GM21737 (cell line): Measurements from ENCODE around the gene BTBD17.
A peak's percentile ranks its signal among the peaks of the same experiment; 100 is the strongest.

Experiments used
- ATAC-seq: cut with Tn5 transposase; IDR thresholded peaks from one replicate; pipeline ENCODE4 v1.9.1; 2021; ENCODE audit warnings: mild to moderate bottlenecking, moderate library complexity; ENCODE audit not compliant: unreplicated experiment

Gene BTBD17

GRCh38 chr17:74339537-74340195 lies 22.0 kb downstream of the BTBD17 start:
- no peak for ATAC-seq

GRCh38 chr17:74337834-74338500 lies 23.7 kb downstream of the BTBD17 start:
- ATAC-seq: no peak

DNA sequence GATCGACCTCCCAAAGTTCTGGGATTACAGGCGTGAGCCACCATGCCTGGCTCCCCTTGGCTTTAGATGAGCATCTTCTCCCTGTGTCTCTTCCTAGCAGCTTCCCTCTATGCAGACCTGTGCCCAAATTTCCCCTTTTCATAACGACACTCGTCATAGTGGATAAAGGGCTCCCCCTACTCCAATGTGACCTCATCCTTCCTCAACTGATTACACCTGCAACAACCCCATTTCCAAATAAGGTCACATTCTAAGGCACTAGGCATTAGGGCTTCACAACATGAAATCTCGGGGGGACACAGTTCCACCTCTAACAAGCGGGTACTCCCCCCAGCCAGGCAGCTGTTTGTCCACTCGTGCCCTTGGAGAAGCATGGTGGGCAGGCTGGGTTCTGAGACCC lies 25.4 kb downstream of the BTBD17 start:
- no peak for ATAC-seq

- ATAC-seq: no peak
These were observed 26.1 kb downstream of the BTBD17 start for GRCh38 chr17:74335529-74336062.

DNA sequence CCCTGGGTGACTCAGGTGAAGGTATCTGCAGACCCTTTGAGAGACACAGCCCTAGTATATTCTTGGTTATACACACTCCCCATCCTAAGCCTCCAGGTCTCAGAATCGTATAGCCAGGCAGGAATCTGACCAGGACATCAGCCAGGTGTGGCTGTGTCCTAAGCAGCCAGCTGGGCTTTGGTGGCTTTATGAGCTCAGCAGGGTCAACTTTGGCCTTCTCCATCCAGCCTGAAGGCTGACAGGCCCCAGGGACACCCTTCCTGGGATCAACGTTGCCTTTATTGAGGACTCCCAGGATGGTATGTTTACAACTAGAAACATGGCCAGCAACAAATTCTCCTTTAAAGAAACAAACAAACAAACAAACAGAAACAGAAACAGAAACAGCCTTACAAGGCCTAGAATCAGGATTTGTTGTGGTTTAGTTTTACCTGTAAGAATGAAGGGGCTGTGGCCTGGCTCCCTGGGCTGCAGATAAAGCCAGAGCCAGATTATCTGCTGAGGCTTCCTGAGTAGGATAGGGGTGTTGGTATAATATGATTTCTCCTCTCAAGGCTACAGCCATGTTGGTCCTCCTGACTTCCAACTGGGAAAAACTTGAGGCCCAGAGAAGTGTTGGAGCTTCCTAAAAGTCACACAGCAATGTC lies 27.2 kb downstream of the BTBD17 start:
- no peak for ATAC-seq

- ATAC-seq: no peak
These were observed 28.8 kb downstream of the BTBD17 start for GRCh38 chr17:74332763-74333283.

DNA sequence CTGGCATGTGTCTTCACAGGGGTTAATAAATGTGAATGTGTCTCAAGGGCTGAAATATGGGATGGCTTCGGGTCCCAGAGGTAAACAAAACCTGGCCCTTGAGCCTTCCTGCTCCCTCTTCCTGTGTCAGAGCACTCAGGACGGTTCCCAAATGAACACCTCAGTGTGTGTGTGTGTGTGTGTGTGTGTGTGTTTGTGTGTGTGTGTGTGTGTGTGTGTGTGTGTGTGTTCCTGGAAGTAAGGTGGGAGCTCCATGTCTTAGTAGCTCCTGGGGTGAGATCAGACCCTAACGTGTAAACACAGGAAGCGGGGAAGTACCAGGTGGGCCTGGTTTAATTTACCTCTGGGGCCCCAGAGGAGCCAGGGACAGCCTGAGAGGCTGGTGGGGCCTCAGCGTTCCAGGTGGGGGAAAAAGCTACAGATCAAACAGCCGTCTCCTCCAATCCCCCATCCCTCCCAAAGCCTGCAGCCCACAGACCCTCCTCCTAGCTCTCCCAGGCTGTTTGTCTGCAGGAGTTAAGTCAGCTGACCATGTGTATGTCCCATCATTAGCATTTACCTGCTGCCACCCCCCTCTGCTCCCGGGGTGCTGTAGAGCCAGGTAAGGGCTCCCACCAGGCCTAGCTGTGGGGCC lies 29.5 kb downstream of the BTBD17 start:
- no peak for ATAC-seq

GRCh38 chr17:74330446-74330845 lies 31.2 kb downstream of the BTBD17 start:
- no peak for ATAC-seq

DNA sequence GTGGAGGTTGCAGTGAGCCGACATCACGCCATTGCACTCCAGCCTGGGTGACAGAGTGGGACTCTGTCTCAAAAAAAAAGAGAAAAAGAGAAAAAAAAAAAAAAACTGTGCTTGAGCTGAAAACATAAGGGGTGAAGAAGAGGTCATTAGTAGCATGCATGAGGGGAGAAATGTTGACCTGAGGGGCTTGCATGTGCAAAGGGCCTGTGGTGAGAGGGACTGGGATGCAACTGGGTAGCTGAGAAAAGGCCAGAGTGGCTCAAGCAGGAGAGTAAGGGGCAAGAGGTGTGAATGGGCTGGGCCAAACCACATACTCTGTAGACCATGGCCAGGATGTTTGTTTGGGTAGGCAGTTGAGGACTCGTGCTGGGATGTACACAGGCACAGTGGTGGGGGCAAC lies 32.3 kb downstream of the BTBD17 start:
- ATAC-seq: no peak

GRCh38 chr17:74328487-74328886 lies 33.2 kb downstream of the BTBD17 start:
- no peak for ATAC-seq

GRCh38 chr17:74326506-74326905 lies 35.2 kb downstream of the BTBD17 start:
- ATAC-seq: no peak

DNA sequence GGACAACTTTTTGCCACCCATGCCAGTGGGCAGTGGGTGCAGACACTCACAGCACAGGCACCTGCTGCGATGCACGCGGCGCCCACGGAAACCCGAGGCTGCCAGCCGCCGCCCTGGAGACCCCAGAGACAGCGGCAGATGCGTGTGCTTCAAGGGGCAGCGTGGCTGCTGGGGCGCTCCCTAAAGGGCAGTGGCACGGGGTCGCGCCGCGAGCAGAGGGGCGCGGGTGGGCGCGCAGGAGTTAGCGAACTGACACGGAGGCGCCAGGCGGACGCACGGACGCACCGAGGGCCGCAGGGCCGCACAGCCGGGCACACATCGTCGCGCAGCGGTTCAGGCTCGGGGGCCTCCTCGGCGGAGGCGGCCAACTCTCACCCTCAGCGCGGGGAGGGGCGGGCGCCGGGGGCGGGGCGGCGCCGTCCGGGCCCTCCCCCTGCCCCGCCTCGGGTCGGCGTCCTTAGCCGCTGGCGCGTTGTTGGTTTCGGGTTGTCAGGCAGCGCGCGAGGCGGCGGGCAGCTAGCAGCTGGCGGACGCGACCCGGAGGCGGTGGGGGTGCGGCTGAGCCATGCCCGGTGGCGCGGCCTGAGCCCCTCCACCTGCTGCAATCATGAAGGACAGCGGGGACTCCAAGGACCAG lies 35.8 kb downstream of the BTBD17 start, which contains the start of gene KIF19:
TSS of gene KIF19 (plus strand) at position 484 of the 637 bp plus-strand sequence. CDS start at position 608, 124 bp downstream.
- peak; percentile 53 for ATAC-seq

- ATAC-seq: no peak
These were observed 36.3 kb downstream of the BTBD17 start for GRCh38 chr17:74325376-74325742.

GRCh38 chr17:74324521-74324920 lies 37.1 kb downstream of the BTBD17 start:
- ATAC-seq: no peak

DNA sequence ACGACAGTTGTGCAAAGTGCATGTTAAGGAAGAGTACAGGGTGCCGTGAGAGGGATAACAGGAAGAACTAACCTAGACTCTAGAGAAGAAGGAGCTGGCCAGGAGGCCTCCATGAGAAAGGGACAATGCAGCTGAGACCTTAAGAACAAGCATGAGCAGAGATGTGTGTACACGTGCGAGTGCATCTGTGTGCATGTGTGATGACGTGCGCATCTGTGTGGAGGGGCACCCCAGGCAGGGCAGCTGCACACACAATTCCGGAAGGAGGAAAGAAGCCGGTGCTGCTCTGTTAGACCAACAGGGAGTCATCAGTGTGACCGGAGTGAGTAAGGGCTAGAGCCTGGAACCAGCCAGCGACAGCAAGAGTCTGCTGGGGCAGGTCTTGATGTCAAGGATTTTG lies 43.3 kb downstream of the BTBD17 start:
- ATAC-seq: no peak

GRCh38 chr17:74317071-74317470 lies 44.6 kb downstream of the BTBD17 start:
- no peak for ATAC-seq

DNA sequence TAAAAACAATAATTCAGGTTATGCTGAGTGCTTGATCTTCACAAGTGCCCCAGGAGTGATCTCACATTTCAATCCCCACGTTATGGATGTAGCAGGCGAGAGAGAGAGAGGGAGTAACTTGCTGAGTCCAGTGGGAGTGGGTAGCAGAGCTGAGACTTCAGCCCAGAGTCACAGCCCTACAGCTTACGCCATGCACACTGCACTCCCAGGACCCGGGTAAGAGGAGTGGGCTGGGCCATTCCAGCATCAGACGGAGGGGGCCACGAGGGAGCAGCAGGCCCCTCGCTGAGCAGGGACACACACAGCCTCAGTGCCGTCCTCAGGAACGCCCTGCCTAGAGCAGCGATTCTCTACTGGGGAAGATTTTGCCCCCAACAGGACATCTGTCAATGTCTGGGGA lies 45.4 kb downstream of the BTBD17 start:
- no peak for ATAC-seq

DNA sequence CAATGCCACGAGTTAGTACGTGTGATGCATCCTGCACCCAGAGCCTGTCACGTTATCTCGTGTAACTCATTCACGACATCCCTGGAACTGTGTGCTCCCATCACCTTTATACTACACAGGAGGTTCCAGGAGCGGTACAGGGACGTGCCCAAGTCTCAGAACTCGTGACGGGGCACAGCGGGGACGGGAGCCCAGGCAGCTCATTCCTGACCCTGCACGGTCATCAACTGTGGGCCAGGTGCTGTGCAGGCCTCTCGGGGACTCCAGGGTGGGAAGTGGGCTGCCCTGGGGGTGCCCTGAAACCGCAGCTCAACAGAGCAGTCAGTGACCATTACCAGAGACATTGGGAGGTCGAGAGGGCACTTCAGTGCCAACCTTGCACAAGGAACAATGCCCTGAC lies 46.8 kb downstream of the BTBD17 start:
- no peak for ATAC-seq

DNA sequence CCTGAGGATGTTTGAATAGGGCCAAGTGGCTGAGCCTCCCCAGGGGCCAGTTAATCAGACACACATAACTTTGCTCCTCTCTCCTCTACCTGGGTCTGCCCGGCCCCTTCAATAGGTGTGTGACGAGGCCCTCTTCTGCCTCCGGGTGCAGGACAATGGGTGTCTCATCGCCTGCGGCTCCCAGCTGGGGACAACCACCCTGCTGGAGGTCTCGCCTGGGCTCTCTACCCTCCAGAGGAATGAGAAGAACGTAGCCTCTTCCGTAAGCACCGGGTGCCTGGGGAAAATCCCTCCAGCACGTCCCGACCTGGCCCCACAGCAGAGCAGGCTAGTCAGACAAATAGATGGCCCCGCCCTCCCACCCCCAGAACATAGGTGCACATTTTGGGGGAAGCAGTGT lies 51.8 kb downstream of the BTBD17 start:
- no peak for ATAC-seq

DNA sequence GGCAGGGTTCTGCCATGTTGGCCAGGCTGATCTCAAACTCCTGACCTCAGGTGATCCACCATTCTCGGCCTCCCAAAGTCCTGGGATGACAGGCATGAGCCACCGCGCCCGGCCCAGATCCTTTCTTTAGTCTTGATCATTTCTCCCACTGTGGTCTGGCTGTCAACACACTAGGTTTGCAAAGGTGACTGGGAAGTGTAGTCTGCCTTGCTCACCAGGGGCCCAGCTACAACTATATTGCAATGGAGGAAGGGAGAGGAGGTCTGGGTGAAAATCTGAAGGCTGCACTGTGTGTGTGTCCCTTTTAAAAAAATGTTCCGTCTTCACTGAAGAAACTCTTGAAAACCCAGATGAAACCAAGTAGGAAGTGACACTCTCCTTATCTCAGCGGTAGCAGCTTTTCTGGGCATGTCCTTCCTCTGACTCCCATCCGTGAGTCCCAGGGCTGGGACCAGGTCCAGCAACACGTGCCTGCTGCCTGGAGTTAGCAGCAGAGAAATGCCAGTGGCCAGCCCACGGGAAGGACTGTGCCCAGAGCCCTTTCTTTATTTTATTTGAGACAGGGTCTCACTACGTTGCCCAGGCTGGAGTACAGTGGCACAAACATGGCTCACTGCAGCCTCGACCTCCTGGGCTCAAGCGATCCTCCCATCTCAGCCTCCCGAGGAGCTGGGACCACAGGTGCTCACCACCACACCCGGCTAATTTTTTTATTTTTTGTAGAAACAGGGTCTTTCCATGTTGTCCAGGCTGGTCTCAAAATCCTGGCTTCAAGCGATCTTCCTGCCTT lies 53.5 kb downstream of the BTBD17 start:
- no peak for ATAC-seq
